KBM-7 (cell line): ENCODE results near the gene TRIOBP.
"Not testable (repeated sequence)": the region's sequence is repeated elsewhere in the genome, so short reads cannot be mapped to it uniquely, and the experiment has no call there.

Experiments
- DNase-seq: peaks from one replicate; pipeline ENCODE4 v3.0.0-alpha.2; 2015
- in situ Hi-C: fragments of 300-500 bp; cut with MboI; formaldehyde crosslinking; loops from 2 replicates; pipeline ENCODE4 v1.14.3; 2020; ENCODE audit warnings: low sequenced_read_pairs, low pct_unique_long_range_greater_than_20kb, mixed read lengths

TRIOBP gene

GRCh38 chr22:37684803-37685615, 11.8 kb upstream of the TRIOBP start:
- in situ Hi-C loops, result no loop called here
- DNase-seq, result no peak

- in situ Hi-C loops, result no loop called here
- peak; percentile 94 for DNase-seq
Observed at GRCh38 chr22:37686002-37686982, 10.6 kb upstream of the TRIOBP start, which contains the start of gene NOL12. Gene NOL12, plus strand, starts transcription at chr22:37686343. Its CDS starts 50 bp downstream, at chr22:37686393.

GRCh38 chr22:37690407-37690806, 6.4 kb upstream of the TRIOBP start:
- in situ Hi-C loops, result no loop called here
- DNase-seq, result no peak

- no peak for DNase-seq
- in situ Hi-C loops, result no loop called here
Observed at GRCh38 chr22:37690901-37691504, 5.8 kb upstream of the TRIOBP start.

- in situ Hi-C loops, result no loop called here
- DNase-seq, result no peak
Observed at GRCh38 chr22:37692627-37693285, 4.1 kb upstream of the TRIOBP start.

- in situ Hi-C loops, DNase-seq: not testable (repeated sequence)
Observed at GRCh38 chr22:37694131-37694530, 2.7 kb upstream of the TRIOBP start.

- DNase-seq, in situ Hi-C loops: not testable (repeated sequence)
Observed at GRCh38 chr22:37696260-37696656, 590 bp upstream of the TRIOBP start.

GRCh38 chr22:37697538-37697835, 639 bp downstream of the TRIOBP start:
- in situ Hi-C loops, result no loop called here
- no peak for DNase-seq

- in situ Hi-C loops, result no loop called here
- peak; percentile 7 for DNase-seq
Observed at GRCh38 chr22:37701141-37701786, 4.4 kb downstream of the TRIOBP start.

- no peak for DNase-seq
- in situ Hi-C loops, result no loop called here
Observed at GRCh38 chr22:37703906-37704305, 7.1 kb downstream of the TRIOBP start.

GRCh38 chr22:37704645-37705044, 7.8 kb downstream of the TRIOBP start:
- in situ Hi-C loops, result no loop called here
- no peak for DNase-seq

GRCh38 chr22:37705205-37705604, 8.4 kb downstream of the TRIOBP start:
- in situ Hi-C loops, result no loop called here
- no peak for DNase-seq

GRCh38 chr22:37708580-37709444, 12.0 kb downstream of the TRIOBP start:
- DNase-seq, result no peak
- in situ Hi-C loops, result no loop called here

- in situ Hi-C loops, result no loop called here
- no peak for DNase-seq
Observed at GRCh38 chr22:37709445-37709765, 12.6 kb downstream of the TRIOBP start.

GRCh38 chr22:37710675-37711074, 13.8 kb downstream of the TRIOBP start:
- in situ Hi-C loops, result no loop called here
- no peak for DNase-seq

GRCh38 chr22:37711490-37711889, 14.6 kb downstream of the TRIOBP start:
- in situ Hi-C loops, result no loop called here
- DNase-seq, result no peak

GRCh38 chr22:37713761-37714160, 16.9 kb downstream of the TRIOBP start:
- DNase-seq, result no peak
- in situ Hi-C loops, result no loop called here

- DNase-seq, result no peak
- in situ Hi-C loops, result no loop called here
Observed at GRCh38 chr22:37714634-37715033, 17.8 kb downstream of the TRIOBP start.
